Body of pancreas (tissue), 4 donors: ENCODE measurements around the gene SLC66A3.

Experiments used
- POLR2A ChIP-seq, 3 donors: fragments of 450-650 bp; IDR thresholded peaks; one replicate each; pipeline ENCODE4 v1.6.1; 2016; ENCODE audit warnings: antibody characterized with exemption in 3 of 3, mild to moderate bottlenecking in 2 of 3
- TF ChIP-seq, protein P1 (sequence below), 7 experiments: fragments of 450-650 bp in 4 of 7; fragments of 200-600 bp in 3 of 7; sonication (generic) in 3 of 7; IDR thresholded peaks; one replicate each; pipeline ENCODE4 v1.5.1; 2016 to 2019; ENCODE audit warnings: antibody characterized with exemption in 7 of 7

DNA sequence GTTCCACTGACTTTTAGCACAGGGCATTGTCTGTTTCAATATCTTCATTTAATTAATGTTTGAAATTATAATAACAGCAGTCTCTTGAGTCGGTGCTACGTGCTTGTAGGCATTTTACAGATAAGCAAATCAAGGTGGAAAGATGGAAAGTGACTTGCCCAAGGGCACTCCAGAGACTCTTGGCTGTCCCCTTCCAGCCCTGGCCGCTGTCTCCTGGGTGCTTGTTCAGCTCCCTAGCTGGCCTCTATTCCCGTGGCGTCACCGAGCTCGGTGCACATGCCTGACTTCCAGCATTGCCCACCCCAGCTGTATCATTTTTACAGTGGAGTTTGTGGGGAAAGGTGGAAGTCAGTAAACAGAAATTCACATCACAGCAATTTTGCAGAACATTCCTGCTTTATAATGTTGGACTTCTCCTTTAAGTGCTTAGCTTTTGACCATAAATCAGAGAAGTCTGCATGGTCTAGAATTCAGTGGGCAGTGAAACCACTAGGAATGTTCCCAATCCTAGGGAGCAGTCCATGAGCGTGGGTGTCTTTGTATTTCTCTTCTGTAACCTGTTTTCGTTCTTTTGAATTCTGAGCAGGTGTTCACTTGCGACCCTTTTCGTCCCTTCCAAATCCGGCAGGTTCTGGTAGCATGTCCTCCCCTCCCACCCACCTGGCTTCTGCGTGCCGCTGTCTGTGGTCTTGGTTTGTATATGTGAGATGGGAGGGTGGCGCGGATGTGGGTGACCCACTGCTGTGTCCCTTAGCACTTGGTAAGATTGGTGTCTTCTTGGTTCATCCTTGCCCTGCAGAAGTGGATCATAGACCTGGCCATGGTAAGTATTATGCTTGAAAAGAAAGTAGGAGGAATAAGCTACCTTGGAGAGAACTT is 8.4 kb downstream of the SLC66A3 start:
- TF ChIP-seq, protein P1, sequence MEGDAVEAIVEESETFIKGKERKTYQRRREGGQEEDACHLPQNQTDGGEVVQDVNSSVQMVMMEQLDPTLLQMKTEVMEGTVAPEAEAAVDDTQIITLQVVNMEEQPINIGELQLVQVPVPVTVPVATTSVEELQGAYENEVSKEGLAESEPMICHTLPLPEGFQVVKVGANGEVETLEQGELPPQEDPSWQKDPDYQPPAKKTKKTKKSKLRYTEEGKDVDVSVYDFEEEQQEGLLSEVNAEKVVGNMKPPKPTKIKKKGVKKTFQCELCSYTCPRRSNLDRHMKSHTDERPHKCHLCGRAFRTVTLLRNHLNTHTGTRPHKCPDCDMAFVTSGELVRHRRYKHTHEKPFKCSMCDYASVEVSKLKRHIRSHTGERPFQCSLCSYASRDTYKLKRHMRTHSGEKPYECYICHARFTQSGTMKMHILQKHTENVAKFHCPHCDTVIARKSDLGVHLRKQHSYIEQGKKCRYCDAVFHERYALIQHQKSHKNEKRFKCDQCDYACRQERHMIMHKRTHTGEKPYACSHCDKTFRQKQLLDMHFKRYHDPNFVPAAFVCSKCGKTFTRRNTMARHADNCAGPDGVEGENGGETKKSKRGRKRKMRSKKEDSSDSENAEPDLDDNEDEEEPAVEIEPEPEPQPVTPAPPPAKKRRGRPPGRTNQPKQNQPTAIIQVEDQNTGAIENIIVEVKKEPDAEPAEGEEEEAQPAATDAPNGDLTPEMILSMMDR (IDR thresholded peaks at IDR 0.05) = no peak
- TF ChIP-seq POLR2A (IDR thresholded peaks at IDR 0.05) = no peak
